Measurements from ENCODE around the gene YIPF4. TPM values are rescaled to one million over a fixed set of nuclear protein-coding genes. Genes with fewer than 3 reads are reported as not detected.
A peak's percentile ranks its signal among the peaks of the same experiment; 100 is the strongest.
"Not testable (repeated sequence)": the region's sequence is repeated elsewhere in the genome, so short reads cannot be mapped to it uniquely, and the experiment has no call there.

The YIPF4 gene
- total RNA-seq, 1 experiment from 2014 or later: 23.0 TPM

- ChIA-PET CTCF (no interaction called here), POLR2A (no interaction called here)
- no peak for DNase-seq (ENCODE audit: low spot score)
- TF ChIP-seq FOXK1 (CRISPR knock-in tag; IDR thresholded peaks at IDR 0.05) (no peak), ZNF121 (CRISPR knock-in tag; IDR thresholded peaks at IDR 0.05) (peak; percentile 78; the same call in 1 of the 2 replicates)
- Mint-ChIP-seq H3K9me3 (no peaks in the 10 kb centered on the region), H3K36me3 (no peaks in the 10 kb centered on the region), H3K27ac (no peak overlapping the region), H3K4me1 (no peaks in the 10 kb centered on the region), H3K4me3 (no peak overlapping the region), H3K27me3 (ENCODE audit: low read depth) (no peaks in the 10 kb centered on the region)
- ATAC-seq: no peak
Measured at GRCh38 chr2:32310577-32310976, 32.9 kb downstream of the YIPF4 start.

DNA sequence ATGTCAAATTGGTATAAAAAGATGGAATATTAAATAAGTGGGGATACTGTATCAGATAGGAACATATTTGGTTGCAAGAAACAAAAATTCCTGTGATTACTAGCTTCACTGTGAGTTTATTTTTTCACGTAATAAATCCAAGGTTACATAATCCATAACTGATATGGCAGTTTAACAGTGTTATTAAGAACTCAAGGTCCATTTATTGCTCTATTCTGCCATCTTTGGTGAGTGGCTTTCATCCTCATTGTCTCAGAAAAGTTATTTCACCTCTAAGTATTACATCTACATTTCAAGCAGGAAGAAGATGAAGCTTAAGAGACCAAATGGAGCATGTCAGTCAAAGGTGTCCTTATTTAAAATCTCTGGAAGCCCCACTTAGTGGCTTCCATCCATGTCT, 37.2 kb downstream of the YIPF4 start:
- Mint-ChIP-seq H3K4me3 (no peak overlapping the region), H3K27ac (no peak overlapping the region), H3K9me3 (no peaks in the 10 kb centered on the region), H3K36me3 (no peaks in the 10 kb centered on the region), H3K27me3 (ENCODE audit: low read depth) (no peaks in the 10 kb centered on the region), H3K4me1 (no peaks in the 10 kb centered on the region)
- DNase-seq (ENCODE audit: low spot score) (no peak), ATAC-seq (no peak)
- ChIA-PET CTCF (no interaction called here), POLR2A (no interaction called here)
- no peak for TF ChIP-seq CBFB (CRISPR knock-in tag; IDR thresholded peaks at IDR 0.05; ENCODE audit: low read depth)
- TF ChIP-seq FOXP1 (CRISPR knock-in tag; IDR thresholded peaks at IDR 0.05; ENCODE audit: borderline replicate concordance): no peak
- TF ChIP-seq ZNF416 (CRISPR knock-in tag; IDR thresholded peaks at IDR 0.05): no peak
- TF ChIP-seq, protein P1, sequence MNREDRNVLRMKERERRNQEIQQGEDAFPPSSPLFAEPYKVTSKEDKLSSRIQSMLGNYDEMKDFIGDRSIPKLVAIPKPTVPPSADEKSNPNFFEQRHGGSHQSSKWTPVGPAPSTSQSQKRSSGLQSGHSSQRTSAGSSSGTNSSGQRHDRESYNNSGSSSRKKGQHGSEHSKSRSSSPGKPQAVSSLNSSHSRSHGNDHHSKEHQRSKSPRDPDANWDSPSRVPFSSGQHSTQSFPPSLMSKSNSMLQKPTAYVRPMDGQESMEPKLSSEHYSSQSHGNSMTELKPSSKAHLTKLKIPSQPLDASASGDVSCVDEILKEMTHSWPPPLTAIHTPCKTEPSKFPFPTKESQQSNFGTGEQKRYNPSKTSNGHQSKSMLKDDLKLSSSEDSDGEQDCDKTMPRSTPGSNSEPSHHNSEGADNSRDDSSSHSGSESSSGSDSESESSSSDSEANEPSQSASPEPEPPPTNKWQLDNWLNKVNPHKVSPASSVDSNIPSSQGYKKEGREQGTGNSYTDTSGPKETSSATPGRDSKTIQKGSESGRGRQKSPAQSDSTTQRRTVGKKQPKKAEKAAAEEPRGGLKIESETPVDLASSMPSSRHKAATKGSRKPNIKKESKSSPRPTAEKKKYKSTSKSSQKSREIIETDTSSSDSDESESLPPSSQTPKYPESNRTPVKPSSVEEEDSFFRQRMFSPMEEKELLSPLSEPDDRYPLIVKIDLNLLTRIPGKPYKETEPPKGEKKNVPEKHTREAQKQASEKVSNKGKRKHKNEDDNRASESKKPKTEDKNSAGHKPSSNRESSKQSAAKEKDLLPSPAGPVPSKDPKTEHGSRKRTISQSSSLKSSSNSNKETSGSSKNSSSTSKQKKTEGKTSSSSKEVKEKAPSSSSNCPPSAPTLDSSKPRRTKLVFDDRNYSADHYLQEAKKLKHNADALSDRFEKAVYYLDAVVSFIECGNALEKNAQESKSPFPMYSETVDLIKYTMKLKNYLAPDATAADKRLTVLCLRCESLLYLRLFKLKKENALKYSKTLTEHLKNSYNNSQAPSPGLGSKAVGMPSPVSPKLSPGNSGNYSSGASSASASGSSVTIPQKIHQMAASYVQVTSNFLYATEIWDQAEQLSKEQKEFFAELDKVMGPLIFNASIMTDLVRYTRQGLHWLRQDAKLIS (CRISPR knock-in tag; IDR thresholded peaks at IDR 0.05; ENCODE audit: borderline replicate concordance): no peak
- TF ChIP-seq EMX1 (CRISPR knock-in tag; IDR thresholded peaks at IDR 0.05): no peak
- no peak for TF ChIP-seq ZBTB43 (CRISPR knock-in tag; IDR thresholded peaks at IDR 0.05)
- no peak for TF ChIP-seq TEAD1 (CRISPR knock-in tag; IDR thresholded peaks at IDR 0.05)
- TF ChIP-seq CREM (CRISPR knock-in tag; IDR thresholded peaks at IDR 0.05): no peak
- TF ChIP-seq ERG (CRISPR knock-in tag; IDR thresholded peaks at IDR 0.05): no peak
- TF ChIP-seq ZNF317 (CRISPR knock-in tag; IDR thresholded peaks at IDR 0.05; ENCODE audit: borderline replicate concordance, low read depth): no peak
- TF ChIP-seq, protein P2, sequence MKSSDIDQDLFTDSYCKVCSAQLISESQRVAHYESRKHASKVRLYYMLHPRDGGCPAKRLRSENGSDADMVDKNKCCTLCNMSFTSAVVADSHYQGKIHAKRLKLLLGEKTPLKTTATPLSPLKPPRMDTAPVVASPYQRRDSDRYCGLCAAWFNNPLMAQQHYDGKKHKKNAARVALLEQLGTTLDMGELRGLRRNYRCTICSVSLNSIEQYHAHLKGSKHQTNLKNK (CRISPR knock-in tag; IDR thresholded peaks at IDR 0.05): no peak
- TF ChIP-seq, protein P3, sequence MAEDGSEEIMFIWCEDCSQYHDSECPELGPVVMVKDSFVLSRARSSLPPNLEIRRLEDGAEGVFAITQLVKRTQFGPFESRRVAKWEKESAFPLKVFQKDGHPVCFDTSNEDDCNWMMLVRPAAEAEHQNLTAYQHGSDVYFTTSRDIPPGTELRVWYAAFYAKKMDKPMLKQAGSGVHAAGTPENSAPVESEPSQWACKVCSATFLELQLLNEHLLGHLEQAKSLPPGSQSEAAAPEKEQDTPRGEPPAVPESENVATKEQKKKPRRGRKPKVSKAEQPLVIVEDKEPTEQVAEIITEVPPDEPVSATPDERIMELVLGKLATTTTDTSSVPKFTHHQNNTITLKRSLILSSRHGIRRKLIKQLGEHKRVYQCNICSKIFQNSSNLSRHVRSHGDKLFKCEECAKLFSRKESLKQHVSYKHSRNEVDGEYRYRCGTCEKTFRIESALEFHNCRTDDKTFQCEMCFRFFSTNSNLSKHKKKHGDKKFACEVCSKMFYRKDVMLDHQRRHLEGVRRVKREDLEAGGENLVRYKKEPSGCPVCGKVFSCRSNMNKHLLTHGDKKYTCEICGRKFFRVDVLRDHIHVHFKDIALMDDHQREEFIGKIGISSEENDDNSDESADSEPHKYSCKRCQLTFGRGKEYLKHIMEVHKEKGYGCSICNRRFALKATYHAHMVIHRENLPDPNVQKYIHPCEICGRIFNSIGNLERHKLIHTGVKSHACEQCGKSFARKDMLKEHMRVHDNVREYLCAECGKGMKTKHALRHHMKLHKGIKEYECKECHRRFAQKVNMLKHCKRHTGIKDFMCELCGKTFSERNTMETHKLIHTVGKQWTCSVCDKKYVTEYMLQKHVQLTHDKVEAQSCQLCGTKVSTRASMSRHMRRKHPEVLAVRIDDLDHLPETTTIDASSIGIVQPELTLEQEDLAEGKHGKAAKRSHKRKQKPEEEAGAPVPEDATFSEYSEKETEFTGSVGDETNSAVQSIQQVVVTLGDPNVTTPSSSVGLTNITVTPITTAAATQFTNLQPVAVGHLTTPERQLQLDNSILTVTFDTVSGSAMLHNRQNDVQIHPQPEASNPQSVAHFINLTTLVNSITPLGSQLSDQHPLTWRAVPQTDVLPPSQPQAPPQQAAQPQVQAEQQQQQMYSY (CRISPR knock-in tag; IDR thresholded peaks at IDR 0.05): no peak

DNA sequence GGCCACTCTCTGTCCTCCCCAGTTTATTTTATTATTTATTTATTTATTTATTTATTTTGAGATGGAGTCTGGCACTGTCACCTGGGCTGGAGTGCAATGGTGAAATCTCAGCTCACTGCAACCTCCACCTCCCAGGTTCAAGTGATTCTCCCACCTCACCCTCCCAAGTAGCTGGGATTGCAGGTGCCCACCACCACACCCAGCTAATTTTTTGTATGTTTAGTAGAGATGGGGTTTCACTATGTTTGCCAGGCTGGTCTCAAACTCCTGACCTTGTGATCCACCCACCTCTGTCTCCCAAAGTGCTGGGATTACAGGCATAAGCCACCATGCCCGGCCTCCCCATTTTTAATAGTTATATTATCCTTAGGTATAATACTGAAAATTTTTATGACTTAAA, 51.0 kb downstream of the YIPF4 start:
- H3K4me1 Mint-ChIP-seq; H3K4me3 Mint-ChIP-seq; ATAC-seq; H3K27ac Mint-ChIP-seq; POLR2A ChIA-PET; H3K27me3 Mint-ChIP-seq (ENCODE audit: low read depth); H3K9me3 Mint-ChIP-seq; H3K36me3 Mint-ChIP-seq; DNase-seq (ENCODE audit: low spot score): not testable (repeated sequence)
- CTCF ChIA-PET: interaction anchor here (0.6 kb wide), 1 partner anchor 74 kb away, joined by 3 read pairs; no protein-coding TSS in a partner anchor
